HCT116 (cell line): ENCODE results near the gene HECW1.

Experiments
- CEBPB ChIP-seq: IDR thresholded peaks from 2 replicates; pipeline ENCODE4 v1.6.1; 2012; ENCODE audit warnings: low read depth
- EGR1 ChIP-seq: IDR thresholded peaks from 2 replicates; pipeline ENCODE4 v1.6.1; 2012; ENCODE audit warnings: low read depth
- EZH2 ChIP-seq: fragments of 200-600 bp; sonication (generic); IDR thresholded peaks from 2 replicates; pipeline ENCODE4 v1.6.1; 2017; ENCODE audit warnings: antibody characterized with exemption, mixed run types
- JUND ChIP-seq: IDR thresholded peaks from 2 replicates; pipeline ENCODE4 v1.6.1; 2012
- POLR2A ChIP-seq: IDR thresholded peaks from 2 replicates; pipeline ENCODE4 v1.7.0; 2011; ENCODE audit warnings: borderline replicate concordance; ENCODE audit not compliant: insufficient read depth, insufficient read length; ENCODE audit errors: extremely low read depth
- POLR2AphosphoS5 ChIP-seq: IDR thresholded peaks from 2 replicates; pipeline ENCODE4 v1.6.1; 2011; ENCODE audit warnings: mild to moderate bottlenecking, low read depth, low read length, moderate library complexity
- RAD21 ChIP-seq: IDR thresholded peaks from 2 replicates; pipeline ENCODE4 v1.6.1; 2012; ENCODE audit warnings: low read depth, mild to moderate bottlenecking
- SIN3A ChIP-seq: IDR thresholded peaks from 2 replicates; pipeline ENCODE4 v1.6.1; 2012; ENCODE audit warnings: low read depth
- SP1 ChIP-seq: IDR thresholded peaks from 2 replicates; pipeline ENCODE4 v1.6.1; 2012; ENCODE audit warnings: low read depth
- YY1 ChIP-seq: IDR thresholded peaks from 2 replicates; pipeline ENCODE4 v1.6.1; 2011; ENCODE audit warnings: low read length, low read depth, moderate library complexity, mild to moderate bottlenecking; ENCODE audit not compliant: insufficient replicate concordance; ENCODE audit errors: extremely low read depth
- ZNF274 ChIP-seq: fragments of 200-500 bp; sonication (Bioruptor generic); IDR thresholded peaks from 2 replicates; pipeline ENCODE4 v1.6.1; 2014; ENCODE audit warnings: mild to moderate bottlenecking, low read depth, low read length, inconsistent platforms
- TF ChIP-seq, protein P1 (sequence below), 3 experiments: fragments of 200-600 bp in 1 of 3; sonication (generic) in 1 of 3; IDR thresholded peaks in 2 of 3; conservative IDR thresholded peaks in 1 of 3; 2 replicates each; pipeline ENCODE4 v1.5.1; 2012 to 2017; ENCODE audit warnings: low read depth in 2 of 3, low read length in 2 of 3, antibody characterized with exemption in 1 of 3, borderline replicate concordance in 1 of 3, control low read depth in 1 of 3, mild to moderate bottlenecking in 1 of 3, mixed read lengths in 1 of 3, mixed run types in 1 of 3, moderate library complexity in 1 of 3; ENCODE audit not compliant: insufficient read depth in 1 of 3
- TF ChIP-seq, protein P2 (sequence below): IDR thresholded peaks from 2 replicates; pipeline ENCODE4 v1.6.1; 2012
- TF ChIP-seq, protein P3 (sequence below): IDR thresholded peaks from 2 replicates; pipeline ENCODE4 v1.6.1; 2011; ENCODE audit warnings: mild to moderate bottlenecking, low read length, moderate library complexity; ENCODE audit not compliant: insufficient replicate concordance; ENCODE audit errors: extremely low read depth

DNA sequence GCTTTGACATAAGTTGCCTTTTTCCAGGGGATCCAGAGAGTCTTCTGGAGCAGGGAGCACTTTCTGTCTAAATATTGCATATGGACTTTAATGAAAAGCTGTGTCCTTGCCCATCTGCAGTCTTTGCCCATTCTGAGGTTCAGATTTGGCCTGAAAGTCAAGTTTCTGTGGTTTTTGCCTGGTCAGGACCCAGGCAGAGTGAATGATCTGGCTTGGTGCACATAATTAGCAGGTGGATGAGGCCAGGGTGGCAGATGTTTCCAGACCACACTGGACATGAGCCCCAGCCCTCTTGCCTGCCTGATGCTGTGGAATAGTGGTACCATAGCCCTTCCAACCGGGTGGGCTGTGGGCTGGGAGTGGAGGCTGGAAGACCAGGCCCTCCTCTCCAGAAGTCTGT lies 11.0 kb downstream of the HECW1 start:
- TF ChIP-seq, protein P1, sequence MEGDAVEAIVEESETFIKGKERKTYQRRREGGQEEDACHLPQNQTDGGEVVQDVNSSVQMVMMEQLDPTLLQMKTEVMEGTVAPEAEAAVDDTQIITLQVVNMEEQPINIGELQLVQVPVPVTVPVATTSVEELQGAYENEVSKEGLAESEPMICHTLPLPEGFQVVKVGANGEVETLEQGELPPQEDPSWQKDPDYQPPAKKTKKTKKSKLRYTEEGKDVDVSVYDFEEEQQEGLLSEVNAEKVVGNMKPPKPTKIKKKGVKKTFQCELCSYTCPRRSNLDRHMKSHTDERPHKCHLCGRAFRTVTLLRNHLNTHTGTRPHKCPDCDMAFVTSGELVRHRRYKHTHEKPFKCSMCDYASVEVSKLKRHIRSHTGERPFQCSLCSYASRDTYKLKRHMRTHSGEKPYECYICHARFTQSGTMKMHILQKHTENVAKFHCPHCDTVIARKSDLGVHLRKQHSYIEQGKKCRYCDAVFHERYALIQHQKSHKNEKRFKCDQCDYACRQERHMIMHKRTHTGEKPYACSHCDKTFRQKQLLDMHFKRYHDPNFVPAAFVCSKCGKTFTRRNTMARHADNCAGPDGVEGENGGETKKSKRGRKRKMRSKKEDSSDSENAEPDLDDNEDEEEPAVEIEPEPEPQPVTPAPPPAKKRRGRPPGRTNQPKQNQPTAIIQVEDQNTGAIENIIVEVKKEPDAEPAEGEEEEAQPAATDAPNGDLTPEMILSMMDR (IDR thresholded peaks at IDR 0.05 in 2 of 3, conservative IDR thresholded peaks at IDR 0.05 in 1 of 3; ENCODE audit: borderline replicate concordance in 1 of 3, insufficient read depth in 1 of 3, low read depth in 2 of 3, low read length in 2 of 3) = no peak
- TF ChIP-seq POLR2A (no peak), ZNF274 (no peak), EGR1 (no peak), POLR2AphosphoS5 (no peak), YY1 (no peak), RAD21 (no peak), SIN3A (no peak), JUND (no peak), CEBPB (no peak), EZH2 (no peak), SP1 (no peak)
- TF ChIP-seq, protein P2, sequence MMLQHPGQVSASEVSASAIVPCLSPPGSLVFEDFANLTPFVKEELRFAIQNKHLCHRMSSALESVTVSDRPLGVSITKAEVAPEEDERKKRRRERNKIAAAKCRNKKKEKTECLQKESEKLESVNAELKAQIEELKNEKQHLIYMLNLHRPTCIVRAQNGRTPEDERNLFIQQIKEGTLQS = no peak
- TF ChIP-seq, protein P3, sequence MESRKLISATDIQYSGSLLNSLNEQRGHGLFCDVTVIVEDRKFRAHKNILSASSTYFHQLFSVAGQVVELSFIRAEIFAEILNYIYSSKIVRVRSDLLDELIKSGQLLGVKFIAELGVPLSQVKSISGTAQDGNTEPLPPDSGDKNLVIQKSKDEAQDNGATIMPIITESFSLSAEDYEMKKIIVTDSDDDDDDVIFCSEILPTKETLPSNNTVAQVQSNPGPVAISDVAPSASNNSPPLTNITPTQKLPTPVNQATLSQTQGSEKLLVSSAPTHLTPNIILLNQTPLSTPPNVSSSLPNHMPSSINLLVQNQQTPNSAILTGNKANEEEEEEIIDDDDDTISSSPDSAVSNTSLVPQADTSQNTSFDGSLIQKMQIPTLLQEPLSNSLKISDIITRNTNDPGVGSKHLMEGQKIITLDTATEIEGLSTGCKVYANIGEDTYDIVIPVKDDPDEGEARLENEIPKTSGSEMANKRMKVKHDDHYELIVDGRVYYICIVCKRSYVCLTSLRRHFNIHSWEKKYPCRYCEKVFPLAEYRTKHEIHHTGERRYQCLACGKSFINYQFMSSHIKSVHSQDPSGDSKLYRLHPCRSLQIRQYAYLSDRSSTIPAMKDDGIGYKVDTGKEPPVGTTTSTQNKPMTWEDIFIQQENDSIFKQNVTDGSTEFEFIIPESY = no peak
